Measurements from ENCODE around the gene SEPSECS. TPM values are rescaled to one million over a fixed set of nuclear protein-coding genes. Genes with fewer than 3 reads are reported as not detected.

The SEPSECS gene
- total and polyA plus RNA-seq, 9 of the 15 experiments (the other 6 are each of a cell fraction or from before 2014, with no cell fraction given) = 3.9 to 17.2 (median 7.9) TPM

- no peak for TF ChIP-seq MGA (IDR thresholded peaks at IDR 0.05)
- no peak for TF ChIP-seq POLR2AphosphoS2 (IDR thresholded peaks at IDR 0.05; ENCODE audit: low read length)
- TF ChIP-seq ZFP30 (CRISPR knock-in tag; IDR thresholded peaks at IDR 0.05; ENCODE audit: borderline replicate concordance) = no peak
- TF ChIP-seq DIDO1 (tag; IDR thresholded peaks at IDR 0.05; ENCODE audit: low read depth) = no peak
- no peak for TF ChIP-seq TCF7 (IDR thresholded peaks at IDR 0.05; ENCODE audit: borderline replicate concordance)
- TF ChIP-seq SMAD4 (CRISPR knock-in tag; conservative IDR thresholded peaks at IDR 0.05) = peak; percentile 96
- no peak for TF ChIP-seq ZNF592 (IDR thresholded peaks at IDR 0.05)
- TF ChIP-seq POLR3A (IDR thresholded peaks at IDR 0.05; ENCODE audit: borderline replicate concordance, extremely low read depth, insufficient read depth, insufficient read length) = no peak
- TF ChIP-seq MXD1 (CRISPR knock-in tag; IDR thresholded peaks at IDR 0.05; ENCODE audit: borderline replicate concordance, poor library complexity, severe bottlenecking) = no peak
- TF ChIP-seq LARP7 (IDR thresholded peaks at IDR 0.05) = no peak
These were observed 71.9 kb downstream of the SEPSECS start (continued) for GRCh38 chr4:25088093-25088952.
